22Rv1 (cell line): Measurements from ENCODE around the gene THY1.
"Not testable (repeated sequence)": the region's sequence is repeated elsewhere in the genome, so short reads cannot be mapped to it uniquely, and the experiment has no call there.

Experiments
- H3K27ac ChIP-seq: fragments of 450-650 bp; 2 replicates; pipeline ENCODE4 v1.5.1; 2017
- ZFX ChIP-seq: fragments of 450-650 bp; IDR thresholded peaks from 2 replicates; pipeline ENCODE4 v1.6.1; 2017; ENCODE audit warnings: antibody characterized with exemption, borderline replicate concordance
- TF ChIP-seq, protein P1 (sequence below): fragments of 450-650 bp; IDR thresholded peaks from 2 replicates; pipeline ENCODE4 v1.5.1; 2017; ENCODE audit warnings: mild to moderate bottlenecking

THY1 gene

DNA sequence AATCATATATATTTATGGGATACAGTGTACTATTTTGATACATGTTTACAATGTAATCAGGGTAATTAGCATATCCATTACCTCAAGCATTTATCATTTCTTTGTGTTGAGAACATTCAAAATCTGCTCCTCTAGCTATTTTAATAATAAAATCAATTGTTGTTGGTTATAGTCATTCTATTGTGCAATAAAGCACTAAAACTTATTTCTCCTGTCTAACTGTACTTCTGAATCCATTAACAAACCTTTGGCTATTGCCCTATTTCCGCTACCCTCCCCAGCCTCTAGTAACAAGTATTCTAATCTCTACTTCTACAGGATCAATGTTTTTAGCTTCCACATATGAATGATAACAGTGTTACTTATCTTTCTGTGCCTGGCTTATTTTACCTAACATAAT lies 26.1 kb downstream of the THY1 start:
- TF ChIP-seq, protein P1, sequence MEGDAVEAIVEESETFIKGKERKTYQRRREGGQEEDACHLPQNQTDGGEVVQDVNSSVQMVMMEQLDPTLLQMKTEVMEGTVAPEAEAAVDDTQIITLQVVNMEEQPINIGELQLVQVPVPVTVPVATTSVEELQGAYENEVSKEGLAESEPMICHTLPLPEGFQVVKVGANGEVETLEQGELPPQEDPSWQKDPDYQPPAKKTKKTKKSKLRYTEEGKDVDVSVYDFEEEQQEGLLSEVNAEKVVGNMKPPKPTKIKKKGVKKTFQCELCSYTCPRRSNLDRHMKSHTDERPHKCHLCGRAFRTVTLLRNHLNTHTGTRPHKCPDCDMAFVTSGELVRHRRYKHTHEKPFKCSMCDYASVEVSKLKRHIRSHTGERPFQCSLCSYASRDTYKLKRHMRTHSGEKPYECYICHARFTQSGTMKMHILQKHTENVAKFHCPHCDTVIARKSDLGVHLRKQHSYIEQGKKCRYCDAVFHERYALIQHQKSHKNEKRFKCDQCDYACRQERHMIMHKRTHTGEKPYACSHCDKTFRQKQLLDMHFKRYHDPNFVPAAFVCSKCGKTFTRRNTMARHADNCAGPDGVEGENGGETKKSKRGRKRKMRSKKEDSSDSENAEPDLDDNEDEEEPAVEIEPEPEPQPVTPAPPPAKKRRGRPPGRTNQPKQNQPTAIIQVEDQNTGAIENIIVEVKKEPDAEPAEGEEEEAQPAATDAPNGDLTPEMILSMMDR: no peak
- no peak for TF ChIP-seq ZFX
- H3K27ac ChIP-seq: no peak overlapping the region

- H3K27ac ChIP-seq: no peak overlapping the region
- no peak for TF ChIP-seq ZFX
- TF ChIP-seq, protein P1: no peak
Measured at GRCh38 chr11:119391275-119391674, 31.7 kb downstream of the THY1 start.

- no peak for TF ChIP-seq ZFX
- TF ChIP-seq, protein P1: peak; percentile 71
Measured at GRCh38 chr11:119389611-119390254, 33.2 kb downstream of the THY1 start.

DNA sequence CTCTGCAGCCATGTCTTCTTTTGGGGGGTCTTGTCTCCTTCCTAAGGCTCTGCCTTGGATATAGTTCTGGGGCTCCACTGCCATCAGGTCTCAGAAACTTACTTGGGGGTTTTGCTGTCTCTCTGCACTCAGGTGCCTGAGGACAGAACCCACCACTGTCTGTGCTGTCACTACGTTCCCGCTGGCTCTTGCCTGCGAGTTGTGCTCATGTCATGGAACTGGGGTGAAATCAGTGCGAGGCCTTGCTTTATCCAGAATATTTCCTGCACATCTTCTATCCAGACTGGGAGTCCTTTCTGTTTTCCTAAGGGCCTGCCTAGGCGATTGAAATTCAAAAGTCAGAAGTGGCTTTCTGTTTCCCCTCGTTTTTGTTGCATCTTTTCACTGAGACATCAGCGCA lies 34.9 kb downstream of the THY1 start:
- TF ChIP-seq, protein P1: no peak
- TF ChIP-seq ZFX: no peak
- H3K27ac ChIP-seq: no peak overlapping the region

More at GRCh38 chr11:119389611-119390254, 33.2 kb downstream of the THY1 start:
- H3K27ac ChIP-seq: no peak overlapping the region

DNA sequence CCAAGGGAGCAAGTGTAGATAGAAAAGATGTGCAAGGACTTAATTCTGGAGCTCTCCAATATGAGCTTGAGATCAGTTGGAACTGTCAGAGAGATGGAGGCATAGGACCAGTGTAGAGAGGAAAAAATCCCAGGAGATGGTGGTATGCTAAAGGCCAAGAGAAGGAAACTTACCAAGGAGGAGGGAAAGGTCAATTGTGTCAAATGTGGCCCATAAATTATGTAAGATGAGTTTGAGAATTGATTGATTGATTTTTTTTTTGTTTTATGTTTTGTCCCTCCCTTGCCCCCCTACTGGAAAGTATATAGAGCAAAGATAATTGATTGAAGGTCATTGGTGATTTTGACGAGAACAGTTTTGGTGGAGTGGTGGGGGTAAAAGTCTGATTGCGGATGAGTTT lies 38.6 kb downstream of the THY1 start:
- no peak overlapping the region for H3K27ac ChIP-seq
- TF ChIP-seq ZFX: no peak
- TF ChIP-seq, protein P1: no peak

DNA sequence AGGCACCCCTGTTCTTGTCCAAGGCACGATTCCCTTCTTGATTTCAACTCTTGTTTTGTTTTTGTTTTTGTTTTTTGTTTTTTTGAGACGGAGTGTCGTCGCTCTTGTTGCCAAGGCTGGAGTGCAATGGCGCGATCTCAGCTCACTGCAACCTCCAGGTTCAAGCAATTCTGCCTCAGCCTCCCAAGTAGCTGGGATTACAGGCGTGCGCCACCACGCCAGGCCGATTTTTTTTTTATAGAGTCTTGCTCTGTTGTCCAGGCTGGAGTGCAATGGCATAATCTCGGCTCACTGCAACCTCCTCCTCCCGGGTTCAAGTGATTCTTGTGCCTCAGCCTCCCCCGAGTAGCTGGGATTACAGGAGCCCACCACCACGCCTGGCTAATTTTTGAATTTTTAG lies 40.5 kb downstream of the THY1 start:
- H3K27ac ChIP-seq: not testable (repeated sequence)

GRCh38 chr11:119382101-119382500 lies 40.9 kb downstream of the THY1 start:
- no peak overlapping the region for H3K27ac ChIP-seq

More at GRCh38 chr11:119382101-119382500, 40.9 kb downstream of the THY1 start:
- TF ChIP-seq, protein P1: no peak
- no peak for TF ChIP-seq ZFX
